HCEC 1CT (cell line): ENCODE results near the gene F7.
"Not testable (repeated sequence)": the region's sequence is repeated elsewhere in the genome, so short reads cannot be mapped to it uniquely, and the experiment has no call there.

Experiments used
- DNase-seq: peaks from one replicate; pipeline ENCODE4 v3.0.0-alpha.2; 2017

The F7 gene

GRCh38 chr13:113105032-113105920, at the start of gene F7:
F7 (plus strand) TSS chr13:113105791; CDS start chr13:113105842, 51 bp downstream.
- DNase-seq: no peak

- DNase-seq: no peak
Measured at GRCh38 chr13:113057084-113057483, 48.5 kb upstream of the F7 start.

GRCh38 chr13:113057559-113057958, 48.0 kb upstream of the F7 start:
- DNase-seq: not testable (repeated sequence)

GRCh38 chr13:113058129-113058987, 47.2 kb upstream of the F7 start:
- no peak for DNase-seq

GRCh38 chr13:113058988-113059850, 46.4 kb upstream of the F7 start:
- DNase-seq: peak; percentile 8

GRCh38 chr13:113059891-113060290, 45.7 kb upstream of the F7 start:
- DNase-seq: no peak

- no peak for DNase-seq
Measured at GRCh38 chr13:113060557-113061270, 44.9 kb upstream of the F7 start.

- no peak for DNase-seq
Measured at GRCh38 chr13:113061271-113061625, 44.3 kb upstream of the F7 start.

GRCh38 chr13:113061796-113062425, 43.7 kb upstream of the F7 start:
- DNase-seq: no peak

- no peak for DNase-seq
Measured at GRCh38 chr13:113062691-113063090, 42.9 kb upstream of the F7 start.

GRCh38 chr13:113063091-113063491, 42.5 kb upstream of the F7 start:
- DNase-seq: no peak

GRCh38 chr13:113064000-113064533, 41.5 kb upstream of the F7 start:
- DNase-seq: no peak

GRCh38 chr13:113064534-113065405, 40.8 kb upstream of the F7 start:
- no peak for DNase-seq

GRCh38 chr13:113065406-113066141, 40.0 kb upstream of the F7 start:
- no peak for DNase-seq

- DNase-seq: no peak
Measured at GRCh38 chr13:113066142-113066455, 39.5 kb upstream of the F7 start.

GRCh38 chr13:113066746-113067145, 38.8 kb upstream of the F7 start:
- DNase-seq: no peak

- DNase-seq: no peak
Measured at GRCh38 chr13:113069861-113070805, 35.5 kb upstream of the F7 start.

GRCh38 chr13:113070855-113071254, 34.7 kb upstream of the F7 start:
- no peak for DNase-seq

- no peak for DNase-seq
Measured at GRCh38 chr13:113072376-113072775, 33.2 kb upstream of the F7 start.
